Activated CD4-positive, alpha-beta T cell treated with anti-CD3 and anti-CD28 coated beads, Interleukin-2, amount 50 U/mL, for 16 hours (primary cell): Measurements from ENCODE around the gene SMARCC1.

Source experiments
- DNase-seq: peaks from one replicate; pipeline ENCODE4 v3.0.0-alpha.2; 2020

The SMARCC1 gene

GRCh38 chr3:47581422-47581821 lies 200.3 kb downstream of the SMARCC1 start:
- no peak for DNase-seq

GRCh38 chr3:47580481-47580880 lies 201.2 kb downstream of the SMARCC1 start:
- DNase-seq: no peak

- DNase-seq: no peak
These were observed 201.8 kb downstream of the SMARCC1 start for GRCh38 chr3:47579875-47580274.

- no peak for DNase-seq
These were observed 202.7 kb downstream of the SMARCC1 start, which contains the start of gene CSPG5 for GRCh38 chr3:47578691-47579632. Gene CSPG5, minus strand, starts transcription at chr3:47578865. Its CDS starts 172 bp downstream, at chr3:47578693.

- peak; percentile 13 for DNase-seq
These were observed 203.5 kb downstream of the SMARCC1 start for GRCh38 chr3:47578119-47578632.

- DNase-seq: no peak
These were observed 204.0 kb downstream of the SMARCC1 start for GRCh38 chr3:47577583-47578118.

- no peak for DNase-seq
These were observed 208.2 kb downstream of the SMARCC1 start for GRCh38 chr3:47573190-47574172.

GRCh38 chr3:47571391-47572175 lies 210.1 kb downstream of the SMARCC1 start:
- DNase-seq: no peak

GRCh38 chr3:47568901-47569300 lies 212.8 kb downstream of the SMARCC1 start:
- no peak for DNase-seq

GRCh38 chr3:47567149-47567548 lies 214.5 kb downstream of the SMARCC1 start:
- DNase-seq: no peak

GRCh38 chr3:47566667-47567066 lies 215.0 kb downstream of the SMARCC1 start:
- DNase-seq: no peak

GRCh38 chr3:47565734-47566550 lies 215.8 kb downstream of the SMARCC1 start:
- no peak for DNase-seq

- no peak for DNase-seq
These were observed 225.3 kb downstream of the SMARCC1 start for GRCh38 chr3:47556351-47556750.

GRCh38 chr3:47554335-47554734 lies 227.4 kb downstream of the SMARCC1 start:
- DNase-seq: no peak

- DNase-seq: no peak
These were observed 228.3 kb downstream of the SMARCC1 start for GRCh38 chr3:47553407-47553806.

- DNase-seq: no peak
These were observed 239.1 kb downstream of the SMARCC1 start for GRCh38 chr3:47542471-47543173.

GRCh38 chr3:47541583-47542108 lies 240.0 kb downstream of the SMARCC1 start:
- no peak for DNase-seq

- DNase-seq: no peak
These were observed 241.4 kb downstream of the SMARCC1 start for GRCh38 chr3:47540281-47540680.

- DNase-seq: no peak
These were observed 244.7 kb downstream of the SMARCC1 start for GRCh38 chr3:47536967-47537366.
